MG63 (cell line): Measurements from ENCODE around the gene SNAP25. TPM values are rescaled to one million over a fixed set of nuclear protein-coding genes. Genes with fewer than 3 reads are reported as not detected.

Experiments used
- DNase-seq: peaks from one replicate; pipeline ENCODE4 v3.0.0-alpha.2; 2020
- H3K27me3 ChIP-seq: fragments of 250-450 bp; sonication (Bioruptor Pico); 2 replicates; pipeline ENCODE4 v1.5.1; 2020; ENCODE audit warnings: mild to moderate bottlenecking, moderate library complexity
- H3K36me3 ChIP-seq: fragments of 250-450 bp; sonication (Bioruptor Pico); 2 replicates; pipeline ENCODE4 v1.5.1; 2020; ENCODE audit warnings: mild to moderate bottlenecking, moderate library complexity
- H3K4me3 ChIP-seq: fragments of 250-450 bp; sonication (Bioruptor Pico); 2 replicates; pipeline ENCODE4 v1.5.1; 2020; ENCODE audit warnings: mild to moderate bottlenecking, moderate library complexity
- H3K9me3 ChIP-seq: fragments of 250-450 bp; sonication (Bioruptor Pico); 2 replicates; pipeline ENCODE4 v1.5.1; 2020; ENCODE audit warnings: mild to moderate bottlenecking, moderate library complexity
- total RNA-seq: library from RNA; depleted of rRNA; stranded (reverse); fragments of >200 nt; shearing (Covaris generic); gene quantifications from 2 replicates; pipeline ENCODE4 v1.2.3, GENCODE V29; 2014; ENCODE audit warnings: low replicate concordance

Gene SNAP25
- total RNA-seq, 1 experiment from 2014 or later, result not detected

DNA sequence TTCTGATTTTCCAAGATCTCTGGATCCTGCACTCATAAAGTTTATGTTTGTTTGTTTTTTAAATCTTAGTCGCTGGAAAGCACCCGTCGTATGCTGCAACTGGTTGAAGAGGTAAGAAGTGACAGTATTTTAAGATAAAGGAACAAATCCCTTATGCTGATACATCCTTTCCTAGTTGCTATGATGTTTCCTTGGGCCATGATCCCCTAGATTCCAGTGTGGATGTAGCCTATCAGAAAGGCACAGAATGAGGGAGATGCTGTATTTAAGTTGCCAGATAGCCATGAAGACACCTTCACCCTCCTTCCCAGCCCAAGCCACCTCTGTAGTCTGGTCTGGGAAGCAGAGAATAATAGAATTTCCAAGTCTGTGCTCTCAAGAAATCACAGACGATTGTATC, 59.0 kb downstream of the SNAP25 start:
- DNase-seq, result no peak
- Histone ChIP-seq H3K4me3 (no peak overlapping the region), H3K27me3 (peaks cover 19% of the 10 kb centered on the region), H3K36me3 (no peaks in the 10 kb centered on the region), H3K9me3 (no peaks in the 10 kb centered on the region)

DNA sequence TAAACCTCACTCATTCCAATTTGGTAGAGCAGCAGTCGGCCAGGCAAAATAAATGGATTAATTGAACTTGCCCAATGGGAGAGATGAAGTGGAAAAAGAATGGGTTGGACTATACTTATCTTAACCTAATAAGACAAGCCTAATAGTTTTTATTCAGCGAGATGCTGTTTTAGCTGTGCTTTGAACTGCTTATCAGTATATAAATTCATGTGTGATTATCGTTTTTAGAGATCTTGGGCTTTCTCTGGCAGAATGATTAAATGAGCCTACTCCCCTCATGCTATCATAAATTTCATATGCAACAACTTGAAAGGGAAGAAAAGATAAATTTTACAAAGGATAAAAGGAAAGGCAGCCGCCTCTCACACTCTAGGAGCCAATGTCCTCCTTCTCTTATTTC, 59.8 kb downstream of the SNAP25 start:
- Histone ChIP-seq H3K4me3 (no peak overlapping the region), H3K9me3 (no peaks in the 10 kb centered on the region), H3K27me3 (peaks cover 19% of the 10 kb centered on the region), H3K36me3 (no peaks in the 10 kb centered on the region)
- DNase-seq, result no peak

GRCh38 chr20:10280018-10280908, 61.6 kb downstream of the SNAP25 start:
- DNase-seq, result no peak
- H3K9me3 ChIP-seq, result no peaks in the 10 kb centered on the region

GRCh38 chr20:10281911-10282310, 63.3 kb downstream of the SNAP25 start:
- no peaks in the 10 kb centered on the region for H3K9me3 ChIP-seq
- no peaks in the 10 kb centered on the region for H3K36me3 ChIP-seq
- DNase-seq, result no peak
- peaks cover 19% of the 10 kb centered on the region for H3K27me3 ChIP-seq
- no peak overlapping the region for H3K4me3 ChIP-seq

More at GRCh38 chr20:10280018-10280908, 61.6 kb downstream of the SNAP25 start:
- Histone ChIP-seq H3K27me3 (peaks cover 19% of the 10 kb centered on the region), H3K36me3 (no peaks in the 10 kb centered on the region), H3K4me3 (no peak overlapping the region)

- no peak for DNase-seq
- Histone ChIP-seq H3K27me3 (peaks cover 12% of the 10 kb centered on the region), H3K36me3 (no peaks in the 10 kb centered on the region), H3K4me3 (no peak overlapping the region), H3K9me3 (no peaks in the 10 kb centered on the region)
Observed at GRCh38 chr20:10282979-10283456, 64.4 kb downstream of the SNAP25 start.

- no peaks in the 10 kb centered on the region; the same call in 1 of the 2 replicates for H3K27me3 ChIP-seq
- no peaks in the 10 kb centered on the region for H3K9me3 ChIP-seq
- DNase-seq, result no peak
- no peaks in the 10 kb centered on the region for H3K36me3 ChIP-seq
- no peak overlapping the region for H3K4me3 ChIP-seq
Observed at GRCh38 chr20:10286356-10286755, 67.7 kb downstream of the SNAP25 start.

- Histone ChIP-seq H3K36me3 (no peaks in the 10 kb centered on the region), H3K4me3 (no peak overlapping the region), H3K9me3 (no peaks in the 10 kb centered on the region), H3K27me3 (no peaks in the 10 kb centered on the region; the same call in 1 of the 2 replicates)
- no peak for DNase-seq
Observed at GRCh38 chr20:10288421-10288820, 69.8 kb downstream of the SNAP25 start.

GRCh38 chr20:10288954-10289646, 70.5 kb downstream of the SNAP25 start:
- Histone ChIP-seq H3K36me3 (no peaks in the 10 kb centered on the region), H3K4me3 (no peak overlapping the region), H3K27me3 (no peaks in the 10 kb centered on the region; the same call in 1 of the 2 replicates), H3K9me3 (no peaks in the 10 kb centered on the region)
- no peak for DNase-seq

DNA sequence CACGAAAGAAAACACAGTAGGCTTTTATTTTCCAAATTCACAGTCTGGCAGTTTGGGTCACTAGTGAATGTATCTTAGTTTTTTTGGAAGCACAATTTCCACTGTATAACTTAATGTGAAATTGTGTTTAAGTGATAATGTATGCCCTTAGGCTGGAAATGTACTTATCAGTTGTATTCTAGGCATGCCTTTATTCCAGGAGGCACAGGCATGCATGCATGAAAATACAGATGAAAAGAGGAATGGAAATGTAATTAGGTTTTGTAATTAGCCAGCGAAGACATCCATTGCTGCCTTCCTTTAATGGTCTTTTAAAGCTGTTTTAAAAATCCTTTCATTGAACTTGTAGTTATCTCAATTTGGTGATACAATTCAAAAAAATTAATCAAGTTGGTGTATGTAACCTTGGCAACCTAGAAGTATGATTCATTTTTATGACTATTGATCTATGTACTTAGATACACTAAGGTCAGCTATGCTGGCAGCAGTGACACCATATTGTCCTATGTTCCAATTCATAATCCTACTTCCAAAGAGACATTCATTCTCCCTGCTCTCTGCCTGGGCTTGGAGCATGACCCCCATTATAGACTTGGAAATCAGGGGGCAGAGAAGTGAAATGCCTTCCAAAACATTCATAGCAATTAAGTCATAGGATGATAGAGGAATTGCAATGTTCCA, 73.1 kb downstream of the SNAP25 start:
- no peaks in the 10 kb centered on the region for H3K9me3 ChIP-seq
- H3K36me3 ChIP-seq, result no peaks in the 10 kb centered on the region
- H3K27me3 ChIP-seq, result no peaks in the 10 kb centered on the region; the same call in 1 of the 2 replicates
- no peak for DNase-seq
- no peak overlapping the region for H3K4me3 ChIP-seq

- H3K36me3 ChIP-seq, result no peaks in the 10 kb centered on the region
- H3K4me3 ChIP-seq, result no peak overlapping the region
- no peaks in the 10 kb centered on the region for H3K9me3 ChIP-seq
- no peak for DNase-seq
- H3K27me3 ChIP-seq, result peaks cover 2% of the 10 kb centered on the region; the same call in 1 of the 2 replicates
Observed at GRCh38 chr20:10297223-10297622, 78.6 kb downstream of the SNAP25 start.

DNA sequence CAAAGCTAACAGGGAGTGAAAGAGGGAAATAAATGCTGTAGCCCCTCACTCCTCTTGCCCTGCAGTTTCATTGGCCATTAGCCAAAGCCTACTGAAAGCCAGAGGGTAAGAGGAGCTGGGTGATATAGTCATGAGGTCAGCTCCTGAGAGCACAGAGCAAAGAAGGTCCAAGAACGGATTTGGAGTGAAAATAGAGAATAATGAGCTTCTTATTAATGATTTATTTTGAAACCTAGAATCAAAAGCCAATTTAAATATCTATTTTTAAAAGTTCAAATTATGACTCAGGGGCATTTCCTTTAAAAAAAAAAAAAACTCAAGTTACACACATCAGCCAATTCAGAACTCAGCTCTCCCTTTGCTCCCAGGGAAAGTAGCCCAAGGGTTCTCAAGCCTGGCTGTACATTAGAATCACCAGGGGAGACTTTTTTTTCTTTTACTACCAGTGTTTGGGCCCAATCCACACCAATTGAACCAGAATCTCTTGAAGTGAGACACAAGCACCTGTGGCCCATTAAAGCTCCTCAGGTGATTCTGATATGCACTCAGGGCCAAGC, 79.1 kb downstream of the SNAP25 start:
- DNase-seq, result no peak
- H3K4me3 ChIP-seq, result no peak overlapping the region

DNA sequence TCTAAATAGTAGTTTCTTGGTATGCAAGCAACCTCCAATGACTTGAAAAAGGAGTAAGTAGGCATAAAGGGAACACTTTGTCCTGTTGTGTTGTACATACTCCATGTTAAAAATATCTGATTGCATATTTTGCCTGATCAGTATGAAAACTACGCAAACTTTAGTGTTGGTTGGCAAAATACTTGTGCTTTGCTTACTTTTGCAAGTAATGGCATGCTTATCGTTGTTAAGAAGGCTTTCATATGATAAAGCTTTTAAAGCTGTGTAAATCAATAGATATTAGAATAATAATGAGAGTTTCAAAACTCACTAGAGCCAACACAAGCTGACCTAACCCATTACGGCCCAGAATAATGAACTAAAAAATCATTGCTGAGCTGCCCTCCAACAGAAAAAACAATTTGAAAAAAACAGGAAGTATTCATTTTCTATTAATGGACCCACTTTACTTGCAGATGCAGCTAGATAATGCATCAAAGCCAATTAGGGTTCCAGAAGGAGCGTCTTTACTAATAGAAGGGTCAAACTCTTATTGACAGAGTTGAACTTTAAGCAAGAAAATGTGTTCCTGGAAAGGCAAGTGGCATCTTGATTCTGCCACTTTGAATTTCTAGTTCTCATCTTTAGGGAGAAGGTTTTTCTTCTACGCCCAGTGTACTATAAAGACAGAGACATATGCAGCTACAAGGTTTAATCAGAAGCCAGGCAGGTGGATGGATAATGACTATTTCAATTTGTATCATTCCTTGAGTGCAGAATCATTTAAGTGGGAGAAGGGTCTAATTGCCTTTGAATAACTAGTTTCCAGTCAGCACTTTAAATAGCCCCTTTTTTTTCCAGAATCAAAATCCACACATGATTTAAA, 82.2 kb downstream of the SNAP25 start:
- no peak overlapping the region for H3K4me3 ChIP-seq
- H3K36me3 ChIP-seq, result no peaks in the 10 kb centered on the region
- H3K9me3 ChIP-seq, result no peaks in the 10 kb centered on the region
- peaks cover 11% of the 10 kb centered on the region for H3K27me3 ChIP-seq
- DNase-seq, result no peak

More for the DNA sequence above, 79.1 kb downstream of the SNAP25 start:
- Histone ChIP-seq H3K36me3 (no peaks in the 10 kb centered on the region), H3K27me3 (peaks cover 2% of the 10 kb centered on the region; the same call in 1 of the 2 replicates), H3K9me3 (no peaks in the 10 kb centered on the region)

DNA sequence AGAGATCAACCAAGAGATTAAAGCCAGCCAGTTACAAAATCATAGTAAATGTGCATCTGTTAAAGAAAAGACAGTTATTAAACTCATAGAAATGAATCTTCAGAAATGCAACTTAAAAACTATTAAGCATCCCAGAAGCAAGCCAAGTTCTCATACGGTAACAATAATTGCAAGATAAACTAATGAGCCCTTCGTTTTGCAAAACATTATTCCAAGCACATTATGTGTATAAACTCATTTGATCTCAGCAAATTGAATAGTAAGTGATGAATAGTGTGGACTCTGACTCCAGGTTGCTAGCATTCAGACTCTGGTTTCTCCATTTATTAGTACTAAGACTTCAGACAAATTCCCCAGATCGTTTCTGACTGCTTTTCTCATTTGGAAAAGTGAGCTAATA, 85.2 kb downstream of the SNAP25 start:
- Histone ChIP-seq H3K27me3 (peaks cover 11% of the 10 kb centered on the region), H3K9me3 (no peaks in the 10 kb centered on the region), H3K4me3 (no peak overlapping the region)

GRCh38 chr20:10304471-10305046, 85.9 kb downstream of the SNAP25 start:
- Histone ChIP-seq H3K36me3 (no peaks in the 10 kb centered on the region), H3K4me3 (no peak overlapping the region), H3K9me3 (no peaks in the 10 kb centered on the region), H3K27me3 (peaks cover 11% of the 10 kb centered on the region)
- DNase-seq, result no peak

More for the DNA sequence above, 85.2 kb downstream of the SNAP25 start:
- no peaks in the 10 kb centered on the region for H3K36me3 ChIP-seq
- no peak for DNase-seq
